EH (cell line): ENCODE results near the gene CDK3.
A peak's percentile ranks its signal among the peaks of the same experiment; 100 is the strongest.

Experiments
- DNase-seq: peaks from one replicate; pipeline ENCODE4 v3.0.0-alpha.2; 2015; ENCODE audit warnings: low read depth

Gene CDK3

DNA sequence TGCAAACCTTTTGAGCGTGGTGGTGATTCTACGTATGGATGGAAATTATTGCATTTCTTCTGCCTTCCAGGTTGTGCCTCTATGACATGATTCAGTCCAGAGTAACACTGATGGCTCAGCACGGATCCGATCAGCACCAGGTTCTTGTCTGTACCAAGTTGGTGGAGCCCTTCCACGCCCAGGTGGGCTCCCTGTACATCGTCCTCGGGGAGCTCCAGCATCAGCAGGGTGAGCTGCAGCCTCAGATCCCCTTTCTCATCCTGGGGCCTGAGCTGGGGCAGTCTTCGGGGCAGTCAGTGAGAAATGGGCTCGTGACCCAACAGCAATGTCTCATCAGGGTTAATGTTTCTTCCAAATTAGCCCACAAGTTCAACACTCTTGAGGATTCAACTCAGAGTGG is 9.3 kb upstream of the CDK3 start:
- no peak for DNase-seq

DNA sequence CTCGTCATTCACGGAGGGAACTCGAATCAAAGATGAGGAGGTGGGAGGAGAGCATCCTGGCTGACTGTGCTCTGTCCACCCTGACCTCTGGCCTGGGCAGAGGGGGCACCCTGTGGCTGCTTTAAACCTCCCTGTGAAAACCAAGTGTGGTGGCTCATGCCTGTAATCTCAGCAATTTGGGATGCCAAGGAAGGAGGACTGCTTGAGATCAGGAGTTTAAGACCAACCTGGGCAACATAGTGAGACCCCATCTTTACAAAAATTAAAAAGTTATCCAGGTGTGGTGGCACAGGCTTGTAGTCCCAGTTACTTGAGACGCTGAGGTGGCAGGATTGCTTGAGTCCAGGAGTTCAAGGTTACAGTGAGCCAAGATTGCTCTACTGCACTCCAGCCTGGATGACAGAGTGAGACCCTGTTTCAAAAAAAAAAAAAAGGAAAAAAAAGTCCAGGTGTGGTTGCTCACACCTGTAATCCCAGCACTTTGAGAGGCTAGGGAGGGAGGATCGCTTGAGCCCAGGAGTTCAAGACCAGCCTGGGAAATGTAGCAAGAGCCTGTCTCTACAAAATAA is 5.8 kb upstream of the CDK3 start:
- no peak for DNase-seq

DNA sequence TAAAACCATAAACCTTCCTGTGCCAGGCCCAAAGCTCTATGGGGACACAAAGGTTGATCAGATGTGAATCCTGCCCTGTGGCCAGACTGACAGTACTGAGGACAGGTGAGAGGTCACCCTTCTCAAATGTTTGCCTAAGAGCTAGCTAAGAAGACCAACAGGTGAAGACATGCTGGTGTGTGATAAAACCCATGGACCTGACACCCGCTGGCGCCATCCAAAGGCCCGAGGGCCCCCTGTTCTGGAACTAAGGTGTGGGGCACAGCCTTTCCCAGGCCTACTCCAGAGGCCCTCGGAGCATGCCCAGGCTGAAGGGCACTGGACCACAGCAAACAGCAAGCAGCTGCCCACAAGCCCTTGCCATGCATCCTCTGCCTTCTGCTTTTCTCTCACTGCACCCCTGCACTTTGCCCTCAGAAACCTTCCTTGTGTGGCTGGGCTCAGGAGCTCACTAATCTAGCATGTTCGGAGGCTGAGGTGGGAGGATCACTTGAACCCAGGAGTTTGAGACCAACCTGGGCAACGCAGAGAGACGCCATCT is 5.2 kb upstream of the CDK3 start:
- no peak for DNase-seq

DNA sequence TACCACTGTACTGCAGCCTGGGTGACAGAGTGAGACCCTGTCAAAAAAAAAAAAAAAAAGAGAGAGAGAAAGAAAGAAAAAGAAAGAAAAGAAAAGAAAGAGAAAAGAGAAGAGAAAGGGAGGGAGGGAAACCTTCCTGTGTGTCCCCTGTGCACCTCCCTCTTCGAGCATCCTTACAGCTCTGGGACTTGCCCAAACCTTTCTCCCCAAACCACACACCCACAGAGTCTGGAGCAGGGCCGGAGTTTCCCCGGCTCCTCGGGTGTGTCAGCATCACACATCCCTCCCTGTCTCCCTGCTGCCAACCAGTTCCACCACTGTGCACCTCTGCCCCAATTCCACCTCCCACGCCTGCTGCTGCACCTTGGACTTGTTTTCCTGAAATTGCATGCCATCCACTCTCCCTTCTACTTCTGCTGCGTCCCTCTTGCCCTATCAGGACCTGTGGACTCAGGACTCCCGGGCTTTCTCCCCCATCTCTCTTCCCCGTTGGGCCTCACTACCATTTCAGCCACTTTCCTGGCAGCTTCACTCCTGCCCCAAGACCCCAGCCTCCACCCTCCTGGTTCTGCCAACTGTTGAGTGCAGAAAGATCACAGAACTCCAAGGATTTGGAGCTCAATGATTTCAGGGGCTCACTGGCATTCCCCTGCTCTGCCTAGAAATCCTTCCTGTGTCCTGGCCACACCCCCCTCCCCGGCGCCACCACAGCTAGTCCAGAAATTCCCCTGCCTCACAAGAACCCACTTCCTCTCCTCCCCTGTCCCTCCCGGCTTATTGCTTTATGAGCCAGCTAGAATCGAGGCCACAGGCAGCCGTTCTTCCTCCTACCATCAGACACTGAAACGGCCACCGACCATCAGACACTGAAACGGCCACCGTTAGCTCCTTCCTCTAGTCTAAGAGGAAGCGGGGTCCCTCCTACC is 3.7 kb upstream of the CDK3 start:
- DNase-seq: peak; percentile 81

DNA sequence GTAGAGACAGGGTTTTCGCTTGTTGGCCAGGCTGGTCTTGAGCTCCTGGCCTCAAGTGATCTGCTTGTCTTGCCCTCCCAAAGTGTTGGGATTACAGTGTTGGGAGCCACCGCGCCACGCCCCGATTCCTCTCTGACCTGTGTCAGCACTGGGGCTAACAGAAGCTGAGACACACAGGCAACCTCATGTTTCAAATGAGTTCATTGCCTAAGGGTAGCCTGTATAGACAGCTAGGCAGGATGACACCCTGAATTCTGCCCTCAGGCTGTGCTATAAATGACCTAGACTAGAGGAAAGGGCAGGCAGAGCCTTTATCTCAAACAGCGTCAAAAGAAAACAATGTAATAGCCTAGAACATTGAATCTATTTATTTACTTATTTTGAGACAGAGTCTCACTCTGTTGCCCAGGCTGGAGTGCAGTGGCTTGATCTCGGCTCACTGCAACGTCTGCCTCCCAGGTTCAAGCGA is 2.3 kb upstream of the CDK3 start:
- DNase-seq: peak; percentile 47

DNA sequence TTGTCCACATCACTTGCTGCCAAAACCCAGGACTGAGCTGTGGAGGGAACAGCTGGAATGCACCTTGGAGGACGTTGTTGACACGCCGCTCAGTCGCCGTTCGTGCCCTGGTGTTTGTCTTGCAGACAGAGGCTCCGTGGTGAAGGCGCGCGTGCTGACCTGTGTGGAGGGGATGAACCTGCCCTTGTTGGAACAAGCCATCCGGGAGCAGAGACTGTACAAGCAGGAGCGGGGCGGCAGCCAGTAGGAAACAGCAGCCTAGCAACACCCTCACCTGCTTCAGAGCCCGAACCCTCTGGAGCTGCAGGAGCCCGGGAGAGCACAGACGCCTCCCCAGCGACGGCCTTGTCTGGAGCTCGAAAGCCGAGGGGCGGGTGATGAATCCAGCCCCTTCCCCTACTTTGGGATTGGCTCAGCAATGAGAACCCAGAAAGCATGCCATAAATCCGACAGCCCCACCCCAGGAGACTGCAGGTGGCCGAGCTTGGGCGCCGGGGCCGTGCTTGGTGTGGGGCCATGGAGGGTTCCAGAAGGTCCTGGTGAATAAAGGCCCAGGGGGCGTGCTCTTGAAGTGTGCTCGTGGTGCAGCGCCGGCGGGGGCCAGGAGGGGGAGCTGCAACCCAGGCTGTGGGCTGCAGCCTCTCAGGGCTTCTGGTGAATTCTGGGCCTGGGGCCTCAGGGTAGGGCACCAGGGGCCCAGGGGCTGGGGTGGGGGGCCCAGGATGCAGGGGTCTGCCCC is 470 bp upstream of the CDK3 start:
- peak; percentile 44 for DNase-seq

DNA sequence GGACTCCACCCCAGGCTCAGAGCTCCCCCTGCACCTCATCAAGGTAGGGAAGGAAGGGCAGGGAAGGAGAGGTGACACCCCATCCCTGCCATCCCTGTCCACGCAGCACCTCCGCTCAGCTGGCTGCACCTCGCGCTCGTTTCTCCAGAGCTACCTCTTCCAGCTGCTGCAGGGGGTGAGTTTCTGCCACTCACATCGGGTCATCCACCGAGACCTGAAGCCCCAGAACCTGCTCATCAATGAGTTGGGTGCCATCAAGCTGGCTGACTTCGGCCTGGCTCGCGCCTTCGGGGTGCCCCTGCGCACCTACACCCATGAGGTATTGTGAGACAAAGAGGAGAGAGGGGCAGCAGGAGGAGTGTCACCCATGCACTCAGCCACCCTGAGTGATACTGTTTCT is 1.4 kb downstream of the CDK3 start:
- DNase-seq: no peak

DNA sequence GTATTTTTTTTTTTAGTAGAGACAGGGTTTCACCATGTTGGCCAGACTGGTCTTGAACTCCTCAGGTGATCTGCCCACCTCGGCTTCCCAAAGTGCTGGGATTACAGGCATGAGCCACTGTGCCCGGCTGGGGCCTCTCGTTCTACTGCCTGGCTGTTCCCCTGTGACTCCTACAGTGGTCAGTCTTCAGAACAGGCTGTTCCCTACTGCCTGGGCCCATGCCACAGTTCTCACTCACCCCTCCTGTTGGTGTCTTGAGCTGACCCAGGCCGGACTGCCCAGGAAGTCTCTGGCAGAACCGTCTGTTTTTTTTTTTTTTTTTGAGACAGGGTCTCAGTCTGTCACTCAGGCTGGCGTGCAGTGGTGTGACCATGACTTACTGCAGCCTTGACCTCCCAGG is 3.3 kb downstream of the CDK3 start:
- DNase-seq: no peak

DNA sequence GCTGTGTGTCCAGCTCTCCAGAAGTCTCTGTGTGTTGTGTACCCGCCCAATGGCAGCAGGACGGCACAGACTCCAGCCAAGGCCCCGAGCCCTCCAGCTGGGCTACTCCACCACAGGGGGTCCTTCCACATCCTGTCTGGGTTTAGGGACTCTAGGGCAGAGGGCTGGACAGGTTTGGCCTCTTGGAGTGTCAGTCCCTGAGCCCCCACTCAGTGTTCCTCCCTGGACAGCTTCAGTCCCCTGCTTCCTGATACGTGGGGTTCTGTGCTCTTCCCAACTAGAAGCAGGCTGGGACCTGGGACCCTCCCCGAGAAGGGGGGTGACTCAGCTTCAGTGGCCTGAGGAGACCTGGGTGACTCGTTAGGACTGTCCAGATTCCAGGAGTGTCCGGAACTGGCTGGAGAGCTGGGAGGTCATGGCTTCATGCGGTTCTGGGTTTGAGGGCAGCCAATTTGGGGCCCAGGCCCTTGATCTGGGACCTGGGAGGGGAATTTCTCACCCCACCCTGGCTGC is 4.2 kb downstream of the CDK3 start:
- peak; percentile 23 for DNase-seq

DNA sequence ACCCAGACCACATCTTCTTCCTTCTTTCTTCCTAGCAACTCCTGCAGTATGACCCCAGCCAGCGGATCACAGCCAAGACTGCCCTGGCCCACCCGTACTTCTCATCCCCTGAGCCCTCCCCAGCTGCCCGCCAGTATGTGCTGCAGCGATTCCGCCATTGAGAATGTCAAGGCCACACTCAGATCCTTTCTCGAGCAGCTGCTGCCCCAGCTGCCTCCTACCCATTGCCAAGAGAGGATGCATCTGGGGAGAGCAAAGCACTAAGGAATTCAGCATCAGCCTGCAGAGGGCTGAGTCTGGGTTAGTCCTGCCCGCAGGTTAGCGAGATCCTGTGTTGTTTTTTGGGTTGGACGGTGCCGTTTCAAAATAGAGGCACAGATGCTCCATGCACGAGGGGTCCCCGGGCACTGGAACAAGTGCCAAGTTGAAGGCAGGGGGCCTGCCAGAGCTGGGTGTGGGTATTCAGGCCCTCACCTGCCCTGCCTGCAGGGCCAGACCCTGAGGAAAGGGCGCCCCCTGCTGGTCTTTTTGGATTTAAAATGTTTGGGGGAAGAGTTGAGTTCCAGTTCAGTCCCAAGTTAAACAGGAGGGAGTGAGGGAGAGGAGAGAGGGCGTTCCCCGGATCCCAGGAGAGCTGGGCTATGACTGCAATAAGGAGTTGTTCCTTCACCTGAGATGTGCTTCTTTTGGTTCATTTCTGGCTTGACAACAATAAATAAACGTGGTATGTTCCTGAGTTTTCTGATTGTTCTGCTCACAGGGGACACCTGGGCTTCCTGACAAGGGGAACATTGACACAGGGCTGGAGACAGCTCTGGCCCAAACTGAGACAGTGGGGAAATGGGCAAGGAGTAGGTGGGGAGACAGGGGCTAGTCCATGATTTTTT is 4.9 kb downstream of the CDK3 start:
- DNase-seq: peak; percentile 65

DNA sequence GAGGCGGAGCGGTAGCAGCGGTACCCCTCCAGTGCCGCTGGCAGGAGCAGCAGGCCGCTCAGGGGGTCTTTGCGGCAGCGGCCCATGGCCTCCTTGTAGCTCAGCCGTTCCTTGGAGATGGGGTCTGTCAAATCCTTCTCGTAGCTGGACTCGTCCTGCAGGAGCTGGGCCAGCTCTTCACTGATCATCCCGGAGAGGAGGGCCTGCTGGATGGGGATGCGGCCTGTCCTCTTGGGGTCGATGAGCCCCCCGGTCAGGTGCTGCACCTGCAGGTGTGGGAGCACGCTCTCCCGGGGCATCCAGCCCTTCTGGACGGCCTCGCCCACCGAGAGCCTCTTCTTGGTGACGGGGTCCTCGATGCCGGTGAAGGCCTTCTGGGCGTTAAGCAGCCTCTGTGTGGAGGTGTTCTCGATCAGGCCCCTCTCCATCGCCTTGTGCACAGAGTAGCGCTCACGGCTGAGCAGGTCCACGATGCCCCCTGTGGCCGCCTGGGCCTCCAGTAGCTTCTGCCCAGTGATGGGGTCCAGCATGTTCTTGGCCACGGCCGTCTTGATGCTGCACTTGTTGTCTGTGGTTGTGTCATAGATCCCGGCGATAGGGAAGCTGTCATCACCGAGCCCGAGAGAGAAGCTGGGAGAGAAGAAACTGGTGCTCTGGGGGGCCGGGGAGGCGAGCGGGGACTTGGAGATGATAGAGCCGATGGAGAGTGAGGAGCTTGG is 6.6 kb downstream of the CDK3 start:
- no peak for DNase-seq

DNA sequence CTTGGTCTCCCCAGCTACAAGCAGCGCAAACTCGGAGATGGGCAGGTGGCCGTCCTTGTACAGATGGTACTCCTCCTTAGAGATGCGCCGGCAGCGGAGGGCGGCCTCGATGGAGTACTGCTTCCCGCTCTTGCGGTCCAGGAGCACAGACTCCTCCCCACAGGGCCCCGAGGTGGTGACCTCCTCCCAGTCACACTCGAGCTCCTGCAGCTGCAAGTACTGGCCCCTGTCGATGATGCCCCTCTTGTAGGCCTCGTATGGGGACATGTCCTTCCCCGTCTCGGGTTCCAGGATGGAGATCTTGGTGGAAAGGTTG is 7.2 kb downstream of the CDK3 start:
- DNase-seq: no peak

DNA sequence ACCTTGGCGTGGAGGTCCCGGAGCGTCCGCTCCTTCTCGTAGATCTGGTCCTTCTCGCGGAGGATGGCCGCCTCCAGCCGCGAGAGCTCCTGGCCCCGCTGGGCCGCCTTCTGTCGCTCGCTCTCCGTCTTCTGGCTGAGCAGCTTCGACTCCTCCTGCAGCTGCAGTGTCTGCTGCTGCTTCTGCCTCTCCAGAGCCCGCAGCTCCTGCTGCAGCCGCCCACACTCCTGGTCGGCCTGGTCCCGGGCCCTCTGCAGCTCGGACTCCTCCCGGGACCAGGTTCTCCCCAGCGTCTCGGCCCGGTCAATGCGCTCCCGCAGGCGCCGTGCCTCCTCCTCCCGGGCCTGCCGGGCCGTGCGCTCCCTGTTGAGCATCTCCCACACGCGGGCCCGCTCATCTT is 7.6 kb downstream of the CDK3 start:
- no peak for DNase-seq

DNA sequence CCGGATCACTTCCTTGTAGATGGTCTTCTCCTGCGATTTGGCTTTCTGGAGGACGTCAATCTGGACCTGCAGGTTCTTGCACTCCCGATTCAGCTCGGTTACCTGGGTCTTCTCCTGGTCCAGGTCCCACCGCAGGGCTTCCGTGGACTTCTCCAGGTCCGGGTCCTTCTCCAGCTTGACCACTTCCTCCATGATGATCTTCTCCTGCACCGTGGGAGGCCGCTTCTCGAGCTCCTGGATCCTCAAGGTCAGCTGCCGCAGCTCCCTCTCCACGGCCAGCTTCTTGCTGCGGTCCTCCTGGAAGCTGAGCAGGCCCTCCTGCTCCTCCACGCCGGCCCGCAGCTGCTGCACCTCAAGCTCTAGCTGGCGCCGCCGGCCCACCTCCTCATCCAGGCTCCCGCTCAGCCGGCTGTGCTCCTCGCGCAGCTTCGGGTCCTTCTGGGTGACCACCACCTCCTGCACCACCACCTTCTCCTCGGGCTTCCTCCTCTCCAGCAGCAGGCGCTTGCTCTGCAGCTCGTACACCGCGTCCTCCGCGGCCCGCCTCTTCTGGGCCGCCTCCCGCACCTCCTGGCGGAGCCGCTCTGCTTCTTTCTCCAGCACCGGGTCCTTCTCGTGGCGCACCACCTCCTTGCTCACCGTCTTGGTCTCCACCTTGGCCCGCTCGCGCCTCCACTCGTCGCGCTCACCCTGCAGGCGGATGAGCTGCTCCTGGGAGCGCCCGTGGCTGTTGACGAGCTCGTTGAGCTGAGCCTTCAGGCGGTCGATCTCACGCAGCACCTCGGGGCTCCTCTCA is 8.2 kb downstream of the CDK3 start:
- no peak for DNase-seq

DNA sequence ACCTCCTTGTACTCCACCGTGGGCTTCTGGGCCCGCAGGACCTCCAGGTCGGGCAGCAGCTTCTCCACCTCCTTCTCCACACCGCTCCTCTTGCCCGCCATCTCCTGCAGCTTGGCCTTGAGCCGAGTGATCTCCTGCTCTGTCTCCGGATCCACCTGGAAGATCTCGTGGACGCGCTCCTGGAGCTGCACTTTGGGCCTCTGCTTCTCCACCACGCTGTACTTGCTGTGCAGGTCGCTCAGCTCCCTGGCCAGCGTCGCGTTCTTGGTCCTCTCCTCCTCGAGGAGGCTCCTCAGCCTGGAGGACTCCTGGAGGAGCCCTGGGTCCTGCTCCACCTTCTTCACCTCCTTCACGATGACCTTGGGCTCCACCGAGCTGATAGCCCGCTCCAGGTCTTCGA is 8.8 kb downstream of the CDK3 start:
- no peak for DNase-seq

DNA sequence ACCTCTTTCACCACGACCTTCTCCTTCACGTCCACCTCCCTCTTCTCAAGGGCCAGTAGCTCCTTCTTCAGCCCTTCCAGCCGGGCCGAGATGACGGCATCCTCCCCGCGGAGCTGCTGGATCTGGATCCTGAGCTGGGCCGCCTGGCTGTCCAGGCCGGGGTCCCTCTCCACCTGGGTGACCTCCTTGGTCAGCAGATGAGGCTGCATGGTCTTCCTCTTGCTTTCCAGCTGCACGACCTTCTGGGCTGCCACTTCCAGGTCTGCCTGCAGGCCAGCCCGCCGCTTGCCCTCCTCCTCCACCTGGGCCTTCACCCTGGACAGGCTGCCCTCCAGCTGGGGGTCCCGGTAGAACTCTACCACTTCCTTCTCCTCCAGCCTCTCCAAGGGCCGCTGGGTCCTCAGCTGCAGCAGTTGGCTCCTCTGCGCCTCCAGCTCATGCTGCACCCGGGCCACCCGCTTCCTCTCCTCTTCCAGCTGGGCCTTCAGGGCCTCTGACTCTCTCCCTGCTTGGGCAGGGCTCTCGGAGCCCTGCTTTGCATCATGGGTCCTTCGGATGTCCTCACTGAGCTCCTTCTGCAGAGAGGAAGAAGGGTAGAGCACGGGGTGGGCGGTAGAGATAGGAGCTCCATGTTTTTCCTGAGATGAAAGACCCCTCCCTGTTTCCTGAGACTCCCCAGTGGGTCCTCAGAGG is 9.5 kb downstream of the CDK3 start:
- DNase-seq: no peak

DNA sequence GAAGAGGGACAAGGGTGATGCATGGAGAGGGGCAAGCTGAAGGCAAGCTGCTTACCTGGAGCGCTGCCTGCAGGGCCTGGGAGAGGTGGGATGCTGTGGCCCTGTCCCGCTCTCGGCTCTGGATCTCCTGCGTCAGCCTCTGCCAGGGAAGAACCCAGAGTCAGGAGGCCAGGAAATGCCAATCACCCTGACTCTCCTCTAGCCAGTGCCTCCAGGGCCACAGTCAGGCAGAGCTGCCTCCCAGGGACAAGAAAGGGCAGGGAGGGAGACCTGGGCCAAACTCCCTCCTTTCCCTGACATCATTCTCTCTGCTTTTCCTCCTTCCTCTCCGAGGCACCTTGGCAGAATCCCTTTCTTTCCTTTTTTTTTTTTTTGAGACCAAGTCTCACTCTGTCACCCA is 11.3 kb downstream of the CDK3 start:
- peak; percentile 25 for DNase-seq

DNA sequence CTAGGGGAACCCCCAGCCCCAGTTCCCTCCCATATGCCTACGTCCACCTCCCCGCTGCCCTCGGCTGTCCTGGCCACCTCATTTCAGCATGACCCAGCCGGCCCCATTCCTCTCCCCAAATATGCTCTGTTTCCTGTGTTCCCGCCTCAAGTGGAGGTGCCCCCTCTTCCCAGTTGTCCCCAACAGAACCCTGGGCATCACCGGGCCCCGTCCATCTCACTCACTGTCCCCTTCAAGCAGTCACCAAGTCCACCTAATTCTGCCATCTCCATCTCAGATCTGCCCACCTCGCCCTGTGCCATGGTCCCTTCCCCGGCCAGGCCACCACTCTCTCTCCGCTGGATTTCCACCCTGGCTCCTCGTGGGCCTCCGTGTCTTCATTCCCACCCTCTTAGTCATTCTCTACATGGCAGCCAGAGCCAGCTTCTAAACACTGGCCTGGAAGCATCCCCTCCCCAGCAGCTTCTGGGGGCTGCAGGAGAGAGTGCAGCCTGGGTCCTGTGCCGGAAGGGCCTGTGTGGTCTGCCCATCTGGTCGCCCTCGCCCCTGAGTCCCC is 12.8 kb downstream of the CDK3 start:
- no peak for DNase-seq
